Neuronal stem cell (in vitro differentiated cells): ENCODE results near the gene SPIB.

Experiments
- DNase-seq: peaks from one replicate; pipeline ENCODE4 v3.0.0-alpha.2; 2013; ENCODE audit warnings: low spot score
- H2AFZ ChIP-seq: one replicate; pipeline ENCODE4 v1.6.1; 2013; ENCODE audit warnings: mild to moderate bottlenecking, low read length, inconsistent platforms
- H2AK5ac ChIP-seq: 2 replicates; pipeline ENCODE4 v1.6.1; 2013; ENCODE audit warnings: low read depth, mild to moderate bottlenecking, inconsistent platforms, low read length, moderate library complexity, mixed read lengths
- H2BK120ac ChIP-seq: 2 replicates; pipeline ENCODE4 v1.6.1; 2013; ENCODE audit warnings: low read depth, mild to moderate bottlenecking, inconsistent platforms, low read length, moderate library complexity, mixed read lengths
- H2BK12ac ChIP-seq: one replicate; pipeline ENCODE4 v1.6.1; 2013; ENCODE audit warnings: low read length, inconsistent platforms
- H2BK15ac ChIP-seq: 2 replicates; pipeline ENCODE4 v1.6.1; 2013; ENCODE audit warnings: mild to moderate bottlenecking, low read length, inconsistent platforms, mixed read lengths
- H2BK5ac ChIP-seq: one replicate; pipeline ENCODE4 v1.6.1; 2013; ENCODE audit warnings: inconsistent platforms, mild to moderate bottlenecking, low read length, moderate library complexity
- H3K14ac ChIP-seq: one replicate; pipeline ENCODE4 v1.6.1; 2013; ENCODE audit warnings: low read length, inconsistent platforms
- H3K18ac ChIP-seq: 2 replicates; pipeline ENCODE4 v1.6.1; 2013; ENCODE audit warnings: low read length, inconsistent platforms
- H3K23ac ChIP-seq: 2 replicates; pipeline ENCODE4 v1.6.1; 2013; ENCODE audit warnings: low read depth, mild to moderate bottlenecking, mixed read lengths, low read length, inconsistent platforms; ENCODE audit not compliant: poor library complexity
- H3K27ac ChIP-seq: replicated peaks from 3 replicates; pipeline ENCODE4 v1.5.1; 2013; ENCODE audit warnings: low read length, inconsistent platforms
- H3K27me3 ChIP-seq, 3 experiments: 2 replicates each; pipeline ENCODE4 v1.6.1; 2013; ENCODE audit warnings: low read length in 3 of 3, mild to moderate bottlenecking in 2 of 3, inconsistent platforms in 1 of 3, low read depth in 1 of 3, mixed read lengths in 1 of 3, moderate library complexity in 1 of 3; ENCODE audit not compliant: control insufficient read depth in 3 of 3, insufficient read depth in 3 of 3
- H3K36me3 ChIP-seq, 2 donors: replicated peaks in 1 of 2; 2 replicates each; pipeline ENCODE4 v1.6.1; 2013; ENCODE audit warnings: low read length in 2 of 2; ENCODE audit not compliant: control insufficient read depth in 2 of 2, insufficient read depth in 2 of 2
- H3K4ac ChIP-seq: 2 replicates; pipeline ENCODE4 v1.6.1; 2013; ENCODE audit warnings: inconsistent platforms, mild to moderate bottlenecking, low read length, moderate library complexity
- H3K4me1 ChIP-seq, 2 donors: 1 replicate in 1 of 2; 2 replicates in 1 of 2; pipeline ENCODE4 v1.6.1; 2013; ENCODE audit warnings: low read length in 2 of 2, low read depth in 1 of 2; ENCODE audit not compliant: control insufficient read depth in 2 of 2, insufficient read depth in 1 of 2
- H3K4me2 ChIP-seq: one replicate; pipeline ENCODE4 v1.6.1; 2013; ENCODE audit warnings: mild to moderate bottlenecking, low read length, inconsistent platforms; ENCODE audit not compliant: insufficient read depth, poor library complexity, severe bottlenecking
- H3K4me3 ChIP-seq, 2 donors: 2 replicates each; pipeline ENCODE4 v1.5.1; 2013; ENCODE audit warnings: low read length in 2 of 2, mild to moderate bottlenecking in 2 of 2, inconsistent platforms in 1 of 2, moderate library complexity in 1 of 2
- H3K79me1 ChIP-seq: one replicate; pipeline ENCODE4 v1.6.1; 2013; ENCODE audit warnings: low read depth, mild to moderate bottlenecking, inconsistent platforms, low read length, moderate library complexity
- H3K9ac ChIP-seq: one replicate; pipeline ENCODE4 v1.6.1; 2013; ENCODE audit warnings: mild to moderate bottlenecking, low read depth, low read length, inconsistent platforms; ENCODE audit not compliant: poor library complexity
- H3K9me3 ChIP-seq, 2 donors: replicated peaks in 1 of 2; 2 replicates each; pipeline versions ENCODE3 to v1.6.1; 2013; ENCODE audit warnings: low read length in 2 of 2, mild to moderate bottlenecking in 2 of 2, inconsistent platforms in 1 of 2, low read depth in 1 of 2, mixed read lengths in 1 of 2, moderate library complexity in 1 of 2; ENCODE audit not compliant: control insufficient read depth in 2 of 2, insufficient read depth in 1 of 2
- H4K8ac ChIP-seq: one replicate; pipeline ENCODE4 v1.6.1; 2013; ENCODE audit warnings: low read depth, mild to moderate bottlenecking, inconsistent platforms, low read length, moderate library complexity
- H4K91ac ChIP-seq: one replicate; pipeline ENCODE4 v1.6.1; 2013; ENCODE audit warnings: low read length, low read depth, mild to moderate bottlenecking, inconsistent platforms; ENCODE audit not compliant: poor library complexity
- WGBS, 2 donors: extraction: QIAGEN DNeasy Blood & Tissue Kit; methylation state at CpG; one replicate each; pipeline ENCODE4 v1.1.7; 2013; ENCODE audit warnings: missing lambda C conversion rate in 2 of 2, mixed read lengths in 1 of 2; ENCODE audit not compliant: insufficient read length in 2 of 2, insufficient replicate concordance in 1 of 2; ENCODE audit errors: extremely low coverage in 2 of 2; 5-methylcytosine and 5-hydroxymethylcytosine counted together

Gene SPIB

DNA sequence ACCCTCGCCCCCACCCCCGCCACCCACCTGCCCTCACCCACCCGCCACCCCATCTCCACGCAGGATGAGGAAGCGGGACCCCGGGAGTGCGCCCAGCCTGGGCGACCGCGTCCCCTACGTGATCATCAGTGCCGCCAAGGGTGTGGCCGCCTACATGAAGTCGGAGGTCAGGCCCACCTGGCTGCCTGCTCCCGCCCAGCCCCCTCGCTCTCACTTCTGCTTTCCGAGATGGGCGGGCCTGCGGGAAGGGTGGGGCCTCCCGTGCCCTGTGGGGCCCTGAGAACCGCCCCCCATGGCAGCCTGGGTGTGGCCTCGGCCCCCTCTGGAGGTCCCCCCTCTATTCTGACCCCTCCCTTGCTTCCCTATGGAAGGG, 3.1 kb upstream of the SPIB start:
- H3K9ac ChIP-seq = no peak overlapping the region
- no peak overlapping the region for H3K14ac ChIP-seq
- no peak overlapping the region for H3K4me2 ChIP-seq
- no peak overlapping the region for H3K23ac ChIP-seq
- no peak overlapping the region for H2BK12ac ChIP-seq
- peaks cover 0 to 20% (median 5%) of the 10 kb centered on the region in 3 experiments for H3K27me3 ChIP-seq
- no peak for DNase-seq
- peaks cover 5 to 6% of the 10 kb centered on the region in 2 donors for H3K4me1 ChIP-seq
- H2BK15ac ChIP-seq = no peak overlapping the region
- no peak overlapping the region for H2AFZ ChIP-seq
- no peak overlapping the region for H3K27ac ChIP-seq
- H3K4ac ChIP-seq = no peak overlapping the region
- H3K79me1 ChIP-seq = no peaks in the 10 kb centered on the region
- no peak overlapping the region for H3K18ac ChIP-seq
- no peak overlapping the region for H4K91ac ChIP-seq
- peak overlapping the region; percentile 66 for H2BK5ac ChIP-seq
- no CpG with 5 or more reads among the region's 22 CpGs for WGBS, 2 donors
- H2AK5ac ChIP-seq = no peak overlapping the region
- no peak overlapping the region for H2BK120ac ChIP-seq
- H3K9me3 ChIP-seq = peaks cover 0 to 1% of the 10 kb centered on the region in 2 donors
- peaks cover 13 to 35% of the 10 kb centered on the region in 2 donors for H3K36me3 ChIP-seq
- H3K4me3 ChIP-seq = no peak overlapping the region
- peak overlapping the region; percentile 48 for H4K8ac ChIP-seq

DNA sequence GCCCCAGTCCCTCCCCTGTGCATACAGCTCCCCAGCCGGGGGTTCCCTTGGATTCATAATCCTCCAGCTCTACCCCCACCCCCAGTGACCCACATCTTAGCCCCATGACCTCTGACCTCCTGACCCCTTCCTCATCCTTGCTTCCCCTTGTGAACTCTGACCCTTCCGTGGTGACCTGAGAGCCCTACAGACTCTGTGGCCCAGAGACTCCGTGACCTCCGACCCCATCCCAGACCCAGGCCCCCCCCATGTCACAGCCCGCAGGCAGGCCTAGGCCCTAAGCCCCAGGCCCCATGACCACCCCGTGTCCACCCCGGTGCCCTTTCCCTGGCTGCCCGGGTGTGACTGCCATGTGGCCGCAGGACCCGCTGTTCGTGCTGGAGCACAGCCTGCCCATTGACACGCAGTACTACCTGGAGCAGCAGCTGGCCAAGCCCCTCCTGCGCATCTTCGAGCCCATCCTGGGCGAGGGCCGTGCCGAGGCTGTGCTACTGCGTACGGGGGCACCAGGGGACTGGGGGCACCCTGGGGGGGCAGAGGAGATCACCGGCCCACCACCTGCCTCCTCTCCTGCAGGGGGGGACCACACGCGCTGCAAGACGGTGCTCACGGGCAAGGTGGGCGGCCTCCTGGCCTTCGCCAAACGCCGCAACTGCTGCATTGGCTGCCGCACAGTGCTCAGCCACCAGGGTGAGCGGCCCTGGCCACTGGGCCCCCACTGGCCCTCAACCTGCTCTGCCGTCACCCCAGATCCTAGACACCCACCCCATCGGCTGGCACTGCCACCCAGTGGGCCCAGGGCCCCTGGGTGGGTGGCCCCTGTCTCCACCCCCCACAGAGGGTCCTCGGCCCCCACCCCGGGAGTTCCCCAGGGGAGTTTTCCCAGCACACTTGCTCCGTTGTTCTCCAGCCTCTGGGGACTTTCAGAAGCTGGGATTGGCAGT, 2.4 kb upstream of the SPIB start:
- Histone ChIP-seq H3K36me3 (peaks cover 13 to 31% of the 10 kb centered on the region in 2 donors), H3K4me3 (no peak overlapping the region), H2AFZ (no peak overlapping the region), H3K4me1 (peaks cover 5 to 6% of the 10 kb centered on the region in 2 donors), H3K23ac (peak overlapping the region; percentile 55), H3K27me3 (peaks cover 0 to 20% (median 5%) of the 10 kb centered on the region in 3 experiments), H2BK15ac (no peak overlapping the region), H3K9me3 (peaks cover 0 to 1% of the 10 kb centered on the region in 2 donors), H3K4ac (no peak overlapping the region), H3K9ac (no peak overlapping the region), H2BK120ac (no peak overlapping the region), H3K4me2 (no peak overlapping the region), H4K8ac (peak overlapping the region; percentile 48), H3K27ac (no peak overlapping the region), H2BK5ac (peak overlapping the region; percentile 66), H3K18ac (peak overlapping the region; percentile 80), H2AK5ac (no peak overlapping the region), H3K79me1 (no peaks in the 10 kb centered on the region), H3K14ac (no peak overlapping the region), H4K91ac (peak overlapping the region; percentile 53), H2BK12ac (no peak overlapping the region)
- no peak for DNase-seq
- WGBS, 2 donors = no CpG with 5 or more reads among the region's 35 CpGs

DNA sequence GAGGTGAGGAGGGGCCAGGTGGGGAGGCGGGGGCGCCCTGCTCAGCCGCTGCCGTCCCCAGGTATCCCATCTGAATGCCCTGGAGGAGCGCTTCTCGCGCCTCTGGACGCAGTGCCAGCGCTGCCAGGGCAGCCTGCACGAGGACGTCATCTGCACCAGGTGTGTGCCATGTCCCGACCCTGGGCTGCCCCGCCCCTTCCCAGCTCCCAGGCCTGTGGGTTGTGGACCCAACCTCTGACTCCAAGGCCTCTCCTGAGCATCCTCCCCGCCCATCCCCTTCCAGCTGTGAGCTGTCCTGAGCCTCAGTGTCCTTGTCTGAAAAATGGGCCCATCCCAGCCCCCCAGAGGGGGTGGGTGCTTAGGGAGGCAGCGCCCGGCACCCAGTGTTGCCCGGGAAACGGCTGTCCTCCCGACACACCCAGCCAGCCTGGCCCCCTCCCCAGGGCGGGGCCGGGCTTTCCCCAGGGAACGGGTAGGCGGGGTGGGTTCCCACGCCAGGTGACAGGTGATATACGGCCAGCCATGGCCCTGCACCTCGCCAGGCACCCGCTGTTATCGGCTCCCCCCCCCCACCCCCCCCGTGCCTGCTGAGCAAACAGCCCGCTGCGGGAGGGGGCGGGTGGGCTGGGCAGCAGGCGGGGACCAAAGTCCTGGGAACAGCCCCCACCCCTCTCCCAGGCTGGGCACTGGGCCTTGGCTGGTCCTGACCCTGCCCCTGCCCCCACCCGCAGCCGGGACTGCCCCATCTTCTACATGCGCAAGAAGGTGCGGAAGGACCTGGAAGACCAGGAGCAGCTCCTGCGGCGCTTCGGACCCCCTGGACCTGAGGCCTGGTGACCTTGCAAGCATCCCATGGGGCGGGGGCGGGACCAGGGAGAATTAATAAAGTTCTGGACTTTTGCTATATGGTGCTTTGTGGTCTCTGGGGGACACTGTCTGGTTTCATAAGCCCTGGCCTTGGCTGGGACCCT, 1.3 kb upstream of the SPIB start:
- no peak overlapping the region for H3K4me2 ChIP-seq
- H2BK15ac ChIP-seq = no peak overlapping the region
- peaks cover 0 to 20% (median 5%) of the 10 kb centered on the region in 3 experiments for H3K27me3 ChIP-seq
- no peak overlapping the region for H2AFZ ChIP-seq
- H3K79me1 ChIP-seq = no peaks in the 10 kb centered on the region
- no peak overlapping the region for H3K27ac ChIP-seq
- H3K4me3 ChIP-seq = no peak overlapping the region
- no CpG with 5 or more reads among the region's 42 CpGs for WGBS, 2 donors
- H2AK5ac ChIP-seq = no peak overlapping the region
- no peak overlapping the region for H4K91ac ChIP-seq
- H3K9me3 ChIP-seq = peaks cover 0 to 1% of the 10 kb centered on the region in 2 donors
- peaks cover 5 to 6% of the 10 kb centered on the region in 2 donors for H3K4me1 ChIP-seq
- no peak overlapping the region for H2BK120ac ChIP-seq
- H3K4ac ChIP-seq = no peak overlapping the region
- H4K8ac ChIP-seq = peak overlapping the region; percentile 17
- DNase-seq = no peak
- peak overlapping the region; percentile 55 for H3K23ac ChIP-seq
- H3K9ac ChIP-seq = no peak overlapping the region
- peaks cover 11 to 26% of the 10 kb centered on the region in 2 donors for H3K36me3 ChIP-seq
- no peak overlapping the region for H2BK5ac ChIP-seq
- no peak overlapping the region for H3K14ac ChIP-seq
- no peak overlapping the region for H3K18ac ChIP-seq
- no peak overlapping the region for H2BK12ac ChIP-seq
